Activated naive CD8-positive, alpha-beta T cell treated with anti-CD3 and anti-CD28 coated beads, Interleukin-2, amount 50 U/mL, for 24 hours (primary cell): ENCODE measurements around the gene GPSM1.

Experiments used
- ATAC-seq: fragments of 150-1000 bp; cut with Tn5 transposase; one replicate; pipeline ENCODE4 v1.10.0; 2021
- DNase-seq: peaks from one replicate; pipeline ENCODE4 v3.0.0; 2021
- H3K27ac Mint-ChIP-seq: one replicate; pipeline ENCODE4 v1.8.0; 2021; ENCODE audit warnings: mild to moderate bottlenecking, mixed read lengths
- H3K27me3 Mint-ChIP-seq: one replicate; pipeline ENCODE4 v1.8.0; 2021; ENCODE audit warnings: mixed read lengths
- H3K36me3 Mint-ChIP-seq: one replicate; pipeline ENCODE4 v1.8.0; 2021; ENCODE audit warnings: low read depth, mixed read lengths
- H3K4me1 Mint-ChIP-seq: one replicate; pipeline ENCODE4 v1.8.0; 2021; ENCODE audit warnings: mixed read lengths
- H3K4me3 Mint-ChIP-seq: one replicate; pipeline ENCODE4 v1.8.0; 2021; ENCODE audit warnings: mild to moderate bottlenecking, moderate library complexity, mixed read lengths
- H3K9me3 Mint-ChIP-seq: one replicate; pipeline ENCODE4 v1.8.0; 2021; ENCODE audit warnings: mixed read lengths

Gene GPSM1

DNA sequence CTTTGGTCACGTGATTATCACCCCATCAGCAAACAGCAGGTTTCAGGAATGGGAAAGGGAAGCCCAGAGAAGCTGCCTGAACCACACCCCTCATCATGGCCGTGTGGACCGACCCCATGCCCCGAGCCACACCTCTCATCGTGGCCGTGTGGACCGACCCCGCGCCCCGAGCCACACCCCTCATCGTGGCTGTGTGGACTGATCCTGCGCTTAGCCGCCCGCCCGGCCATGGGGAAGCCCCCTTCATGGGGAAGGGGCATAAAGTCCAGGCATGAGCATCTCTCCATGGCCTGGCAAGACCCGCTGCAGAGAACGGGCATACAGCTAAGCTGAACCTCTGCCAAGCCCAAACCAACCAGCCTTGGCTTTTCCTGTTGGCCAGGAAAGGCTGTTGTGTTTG lies 66.2 kb downstream of the GPSM1 start:
- no peak for DNase-seq
- no peak overlapping the region for H3K27ac Mint-ChIP-seq
- peaks cover 4% of the 10 kb centered on the region for H3K4me1 Mint-ChIP-seq
- no peaks in the 10 kb centered on the region for H3K27me3 Mint-ChIP-seq
- no peaks in the 10 kb centered on the region for H3K9me3 Mint-ChIP-seq
- peaks cover 47% of the 10 kb centered on the region for H3K36me3 Mint-ChIP-seq
- ATAC-seq = no peak
- no peak overlapping the region for H3K4me3 Mint-ChIP-seq

DNA sequence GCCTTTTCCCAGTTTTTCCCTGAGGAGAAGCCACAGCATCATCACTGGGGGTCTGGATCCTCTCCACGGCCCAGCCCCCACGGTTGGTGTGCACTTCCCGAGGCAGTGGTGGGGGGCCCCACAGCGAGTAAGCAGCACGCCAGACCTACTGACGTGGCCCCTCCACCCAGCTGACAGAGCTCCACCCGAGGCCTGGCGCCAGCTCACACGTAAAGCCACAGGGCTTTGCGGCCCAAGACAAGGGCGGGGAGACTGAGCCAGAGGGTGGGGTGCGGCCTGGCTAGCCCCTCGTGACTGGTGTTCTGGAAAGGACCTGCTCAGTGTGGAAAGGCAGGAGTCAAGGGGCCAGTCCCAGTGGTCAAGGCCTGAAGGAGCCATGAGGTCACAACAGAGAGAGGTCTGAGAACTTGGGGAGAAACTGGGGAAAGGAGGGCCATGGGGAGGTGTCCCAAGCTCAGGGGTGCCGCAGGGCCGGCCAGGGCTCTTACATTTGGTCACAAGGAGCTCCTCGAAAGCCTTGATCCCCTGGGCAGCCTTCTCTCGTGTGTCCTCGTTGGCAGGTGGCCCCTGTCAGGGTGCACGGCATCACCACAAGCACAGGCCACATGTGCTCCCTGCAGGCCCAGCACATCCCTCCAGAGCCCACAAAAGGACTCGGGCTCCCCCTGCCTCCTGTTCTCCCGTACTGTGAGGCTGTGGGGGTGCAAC lies 67.1 kb downstream of the GPSM1 start:
- no peak for DNase-seq
- no peak for ATAC-seq
- Mint-ChIP-seq H3K4me3 (no peak overlapping the region), H3K36me3 (peaks cover 49% of the 10 kb centered on the region), H3K27ac (no peak overlapping the region), H3K9me3 (no peaks in the 10 kb centered on the region), H3K27me3 (no peaks in the 10 kb centered on the region), H3K4me1 (peaks cover 13% of the 10 kb centered on the region)

GRCh38 chr9:136395020-136395340 lies 67.6 kb downstream of the GPSM1 start:
- Mint-ChIP-seq H3K9me3 (no peaks in the 10 kb centered on the region), H3K27me3 (no peaks in the 10 kb centered on the region), H3K4me3 (no peak overlapping the region), H3K36me3 (peaks cover 45% of the 10 kb centered on the region), H3K27ac (no peak overlapping the region), H3K4me1 (peaks cover 13% of the 10 kb centered on the region)
- no peak for DNase-seq
- ATAC-seq = no peak

GRCh38 chr9:136395345-136396218 lies 68.2 kb downstream of the GPSM1 start:
- ATAC-seq = no peak
- no peak overlapping the region for H3K27ac Mint-ChIP-seq

GRCh38 chr9:136396219-136396515 lies 68.8 kb downstream of the GPSM1 start:
- ATAC-seq = no peak

More at GRCh38 chr9:136395345-136396218, 68.2 kb downstream of the GPSM1 start:
- no peaks in the 10 kb centered on the region for H3K27me3 Mint-ChIP-seq
- H3K4me3 Mint-ChIP-seq = no peak overlapping the region
- H3K9me3 Mint-ChIP-seq = no peaks in the 10 kb centered on the region
- H3K4me1 Mint-ChIP-seq = peaks cover 14% of the 10 kb centered on the region
- DNase-seq = no peak
- peaks cover 43% of the 10 kb centered on the region for H3K36me3 Mint-ChIP-seq

GRCh38 chr9:136397643-136398042 lies 70.3 kb downstream of the GPSM1 start:
- H3K27ac Mint-ChIP-seq = no peak overlapping the region
- no peak for ATAC-seq

More at GRCh38 chr9:136396219-136396515, 68.8 kb downstream of the GPSM1 start:
- Mint-ChIP-seq H3K9me3 (no peaks in the 10 kb centered on the region), H3K36me3 (peaks cover 46% of the 10 kb centered on the region), H3K27me3 (no peaks in the 10 kb centered on the region), H3K4me3 (no peak overlapping the region), H3K27ac (no peak overlapping the region), H3K4me1 (peaks cover 15% of the 10 kb centered on the region)
- DNase-seq = no peak

DNA sequence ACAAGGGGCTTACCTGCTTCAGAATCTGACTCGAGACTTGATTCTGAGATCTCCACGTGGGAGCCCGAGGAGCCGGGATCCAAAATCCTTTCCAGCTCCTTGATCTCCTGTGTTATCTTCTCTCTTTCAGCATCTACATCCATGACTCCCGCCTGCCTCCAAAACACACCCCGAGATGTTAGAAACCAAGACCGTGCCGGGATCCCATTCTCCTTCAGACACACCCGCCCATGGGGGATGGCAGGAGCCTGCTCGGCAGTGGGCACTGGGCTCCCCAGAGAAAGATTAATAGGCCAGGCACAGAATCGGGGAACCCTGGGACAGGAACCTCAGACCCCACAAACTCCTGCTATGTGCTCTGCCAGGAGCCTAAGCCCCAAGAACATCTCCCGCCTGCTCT lies 70.9 kb downstream of the GPSM1 start:
- no peak for DNase-seq
- no peaks in the 10 kb centered on the region for H3K27me3 Mint-ChIP-seq

More at GRCh38 chr9:136397643-136398042, 70.3 kb downstream of the GPSM1 start:
- H3K27me3 Mint-ChIP-seq = no peaks in the 10 kb centered on the region
- H3K9me3 Mint-ChIP-seq = no peaks in the 10 kb centered on the region
- H3K36me3 Mint-ChIP-seq = peaks cover 48% of the 10 kb centered on the region
- peaks cover 26% of the 10 kb centered on the region for H3K4me1 Mint-ChIP-seq
- H3K4me3 Mint-ChIP-seq = no peak overlapping the region
- DNase-seq = no peak

DNA sequence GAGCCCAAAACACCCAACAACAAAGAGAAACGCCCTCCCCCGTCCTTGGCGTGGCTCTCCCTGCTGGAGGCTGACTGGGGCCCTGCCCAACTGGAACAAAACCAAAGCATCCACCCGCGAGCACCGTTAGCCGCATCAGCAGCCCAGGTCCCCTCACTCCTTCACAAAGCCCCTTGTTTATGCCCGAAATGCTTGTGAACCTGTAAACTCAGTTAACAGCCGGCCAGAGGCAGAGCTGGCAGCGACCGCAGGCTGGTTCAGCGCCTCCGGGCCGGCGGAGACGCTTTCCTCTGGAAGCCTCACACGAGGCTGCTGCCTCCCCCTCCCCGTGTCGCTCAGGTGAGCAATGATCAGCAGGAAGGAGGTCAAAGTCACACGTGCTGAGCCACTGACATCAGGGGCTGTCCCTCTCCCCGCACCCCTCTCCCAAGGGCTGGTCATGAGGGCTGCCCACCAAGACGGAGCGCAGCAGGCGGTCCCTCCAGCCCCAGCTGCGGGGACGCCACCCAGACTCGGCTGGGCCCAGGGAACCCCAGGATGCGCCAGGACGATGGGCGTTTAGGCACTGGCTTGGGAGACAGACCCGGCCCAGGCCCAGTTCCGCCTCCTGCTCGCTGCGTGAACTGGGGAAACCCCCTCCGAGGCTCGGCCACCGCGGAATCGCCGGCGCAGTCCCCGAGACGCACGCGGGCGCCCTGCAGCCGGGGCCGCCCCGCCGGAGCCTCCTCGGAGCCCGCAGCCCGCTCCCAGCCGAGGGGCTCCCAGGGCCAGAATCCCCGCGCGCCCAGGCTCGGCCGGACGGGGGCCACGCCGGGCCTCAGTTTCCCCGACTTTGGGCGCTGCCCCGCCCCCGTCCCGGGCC lies 72.1 kb downstream of the GPSM1 start:
- Mint-ChIP-seq H3K27ac (peak overlapping the region; percentile 89), H3K27me3 (no peaks in the 10 kb centered on the region), H3K36me3 (peaks cover 48% of the 10 kb centered on the region), H3K4me3 (peak overlapping the region; percentile 93), H3K4me1 (peaks cover 39% of the 10 kb centered on the region), H3K9me3 (no peaks in the 10 kb centered on the region)
- ATAC-seq (peak; percentile 8), DNase-seq (peak; percentile 44)

More for the DNA sequence above, 70.9 kb downstream of the GPSM1 start:
- Mint-ChIP-seq H3K27ac (no peak overlapping the region), H3K9me3 (no peaks in the 10 kb centered on the region), H3K4me1 (peaks cover 28% of the 10 kb centered on the region), H3K4me3 (peak overlapping the region; percentile 93), H3K36me3 (peaks cover 49% of the 10 kb centered on the region)
- ATAC-seq = no peak

DNA sequence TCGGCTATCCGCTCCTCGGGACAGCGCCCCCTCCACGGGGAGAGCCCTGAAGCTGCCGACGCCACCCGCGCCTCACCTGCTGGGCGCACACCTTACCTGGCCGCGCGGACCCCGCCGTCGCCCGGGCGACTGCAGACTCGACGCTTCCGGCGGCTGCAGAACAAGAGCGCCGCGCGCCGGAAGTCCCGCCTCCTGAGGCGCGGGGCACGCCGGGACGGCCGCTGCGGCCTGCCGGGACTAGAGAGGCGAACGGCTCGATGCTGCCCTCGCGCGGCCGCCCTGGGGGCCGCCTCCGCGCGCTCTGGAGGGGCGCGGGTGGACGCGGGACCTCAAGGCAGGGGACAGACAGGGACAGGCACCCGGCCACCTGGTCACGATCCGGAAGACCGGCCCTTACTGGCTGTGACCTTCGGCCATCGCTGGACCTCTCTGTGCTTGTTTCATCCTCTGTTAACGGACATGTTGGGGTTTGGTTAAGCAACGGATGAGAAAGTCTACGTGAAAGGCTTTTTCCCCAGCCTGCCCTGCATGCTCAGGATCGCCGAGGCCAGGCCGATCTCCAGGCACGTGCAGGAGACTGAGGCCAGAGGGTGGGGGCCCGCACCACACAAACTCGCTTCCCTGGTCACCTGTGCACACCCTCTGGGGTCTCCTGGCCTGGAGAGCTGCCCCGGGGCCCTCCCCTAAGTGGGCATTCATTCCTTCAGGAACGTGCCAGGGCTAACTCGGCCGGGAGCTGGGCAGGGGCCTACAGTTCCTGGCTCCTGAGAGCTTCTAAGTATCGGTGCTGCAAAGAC lies 72.9 kb downstream of the GPSM1 start, which contains the start of gene SNAPC4:
SNAPC4 (minus strand) TSS at position 133 of the 797 bp plus-strand sequence. CDS start 1,742 bp downstream, outside the sequence.
- Mint-ChIP-seq H3K27ac (peak within 1 kb of the TSS; percentile 89), H3K9me3 (no peaks in the 10 kb centered on the region), H3K27me3 (no peaks in the 10 kb centered on the region), H3K36me3 (peaks cover 44% of the 10 kb centered on the region), H3K4me1 (peaks cover 48% of the 10 kb centered on the region), H3K4me3 (peak within 1 kb of the TSS; percentile 93)
- ATAC-seq (peak; percentile 62), DNase-seq (peak; percentile 92)

DNA sequence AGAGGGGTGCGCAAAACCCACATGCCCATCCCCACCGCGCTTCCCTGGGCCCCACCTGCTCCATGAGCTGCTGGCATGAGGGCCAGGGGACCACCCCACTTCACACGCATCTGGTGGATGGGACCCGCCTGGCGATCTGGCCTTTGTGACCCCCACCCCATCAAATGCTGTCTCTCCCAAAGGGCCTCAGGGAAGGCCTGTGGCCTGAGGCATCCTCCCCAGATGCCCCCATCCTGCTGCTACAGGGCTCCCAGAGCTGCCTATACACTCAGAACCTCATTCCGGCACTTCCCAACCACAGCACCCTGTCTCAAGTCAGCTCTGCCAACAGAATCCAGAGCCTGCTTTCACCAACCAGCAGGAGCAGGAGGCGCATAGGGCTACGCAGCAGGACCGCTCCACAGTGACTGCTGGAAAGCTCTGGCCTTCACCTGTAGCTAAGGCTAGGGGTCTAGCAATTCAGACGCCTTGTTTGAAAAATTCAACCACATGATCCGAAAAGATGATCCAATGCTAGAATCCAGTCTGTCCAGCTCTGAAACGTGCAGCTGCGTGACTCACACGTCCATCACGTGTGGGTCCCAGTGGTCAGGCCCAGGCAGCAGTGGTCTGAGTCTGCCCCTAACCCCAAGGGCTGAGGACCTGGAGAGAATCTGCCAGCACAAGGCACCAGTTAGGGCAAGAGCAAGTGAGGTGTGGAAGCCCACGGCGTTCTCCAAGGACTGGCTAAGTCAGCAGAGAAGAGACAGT lies 74.0 kb downstream of the GPSM1 start:
- H3K4me3 Mint-ChIP-seq = no peak overlapping the region
- H3K27ac Mint-ChIP-seq = peak overlapping the region; percentile 27
- ATAC-seq (no peak), DNase-seq (no peak)
- H3K27me3 Mint-ChIP-seq = no peaks in the 10 kb centered on the region
- H3K36me3 Mint-ChIP-seq = peaks cover 47% of the 10 kb centered on the region
- H3K4me1 Mint-ChIP-seq = peaks cover 55% of the 10 kb centered on the region
- no peaks in the 10 kb centered on the region for H3K9me3 Mint-ChIP-seq

DNA sequence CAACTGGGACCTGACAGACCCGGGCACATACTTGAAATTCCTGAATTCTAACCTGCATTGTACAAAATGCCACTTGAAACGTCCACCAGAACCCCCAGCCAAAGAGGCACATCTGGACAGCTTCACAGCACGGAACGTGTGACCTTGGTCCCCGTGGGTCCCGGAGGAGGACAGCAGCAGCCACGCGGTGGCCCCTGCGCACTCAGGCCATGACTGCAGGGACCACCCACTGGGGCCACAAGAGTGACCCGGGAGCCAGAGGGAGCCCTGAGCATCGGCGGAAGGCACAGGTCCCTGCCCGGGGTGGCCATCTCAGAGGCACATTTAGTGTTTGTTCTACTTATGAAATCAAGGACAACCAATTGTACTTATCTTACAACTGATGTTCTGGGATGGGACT lies 74.7 kb downstream of the GPSM1 start:
- Mint-ChIP-seq H3K9me3 (no peaks in the 10 kb centered on the region), H3K36me3 (peaks cover 47% of the 10 kb centered on the region), H3K27me3 (no peaks in the 10 kb centered on the region), H3K27ac (no peak overlapping the region), H3K4me3 (no peak overlapping the region), H3K4me1 (peaks cover 55% of the 10 kb centered on the region)
- ATAC-seq = no peak
- DNase-seq = no peak

DNA sequence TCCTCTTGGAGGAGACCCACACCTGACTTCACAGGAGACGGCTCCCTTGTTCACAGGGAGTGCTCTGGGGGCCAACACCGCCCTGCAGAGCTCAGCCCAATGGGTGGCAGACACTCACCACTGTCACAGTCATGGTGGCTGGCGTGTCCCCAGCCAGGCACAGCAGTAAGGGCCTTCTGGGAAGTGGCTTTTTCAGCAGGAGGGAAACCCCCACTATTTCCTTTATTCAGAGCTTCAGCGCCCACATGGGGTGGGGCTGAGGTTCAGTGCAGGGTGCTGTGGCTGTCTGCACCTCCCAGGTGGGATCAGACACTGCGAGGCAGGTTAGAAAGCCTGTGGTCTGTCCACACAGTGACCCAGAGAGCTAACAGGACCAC lies 76.2 kb downstream of the GPSM1 start:
- peaks cover 62% of the 10 kb centered on the region for H3K4me1 Mint-ChIP-seq
- peak overlapping the region; percentile 88 for H3K27ac Mint-ChIP-seq
- no peaks in the 10 kb centered on the region for H3K9me3 Mint-ChIP-seq
- no peaks in the 10 kb centered on the region for H3K27me3 Mint-ChIP-seq
- peaks cover 48% of the 10 kb centered on the region for H3K36me3 Mint-ChIP-seq
- H3K4me3 Mint-ChIP-seq = peak overlapping the region; percentile 68
- peak; percentile 74 for DNase-seq
- peak; percentile 87 for ATAC-seq
